K562 (cell line): ENCODE measurements around the gene FGGY. TPM values are rescaled to one million over a fixed set of nuclear protein-coding genes. Genes with fewer than 3 reads are reported as not detected.
"Not testable (repeated sequence)": the region's sequence is repeated elsewhere in the genome, so short reads cannot be mapped to it uniquely, and the experiment has no call there.

Source experiments
- ATAC-seq: fragments of 200-7000 bp; cut with Tn5 transposase; 3 replicates; pipeline ENCODE4 v1.9.1; 2020; ENCODE audit warnings: moderate library complexity
- BruUV-seq: library from RNA; stranded (reverse); fragments of 400-500 nt; replicated peaks from 2 replicates; lab custom pipeline; 2021; lab: Mats Ljungman, UMichigan
- CTCF ChIA-PET: fragments of 300-600 bp; formaldehyde crosslinking; extraction: SDS; loops from one replicate; lab custom pipeline; 2021; ENCODE audit warnings: low intra/inter-chr PET ratio; lab: Yijun Ruan, JAX
- POLR2A ChIA-PET: fragments of 300-600, 350-650 bp; sonication (Branson Sonifier 250); formaldehyde crosslinking; extraction: SDS; loops from one replicate; lab custom pipeline; 2021; ENCODE audit warnings: antibody characterized with exemption, inconsistent platforms; lab: Yijun Ruan, JAX
- DNase-seq, 4 experiments: peaks; one replicate each; pipeline versions ENCODE4 v3.0.0 to v3.0.0-alpha.2; 2011 to 2018; ENCODE audit warnings: low spot score in 3 of 4, mixed read lengths in 3 of 4; ENCODE audit errors: extremely low read depth in 1 of 4
- FAIRE-seq: peaks from 2 replicates; lab custom pipeline; 2011; peaks lifted over from hg19 to GRCh38; lab: Jason Lieb, UNC
- H2AFZ ChIP-seq: 2 replicates; pipeline ENCODE4 v1.6.0; 2011; ENCODE audit warnings: low read depth, low read length, control low read depth, inconsistent platforms
- H3K27ac ChIP-seq: fragments of 200-600 bp; 3 replicates; pipeline ENCODE4 v1.8.0; 2011; ENCODE audit warnings: low read depth, mild to moderate bottlenecking, control low read depth, inconsistent platforms, low read length, moderate library complexity, mixed read lengths; ENCODE audit errors: extremely low read depth
- H3K27me3 ChIP-seq, 2 experiments: fragments of 300-600 bp in 1 of 2; 2 replicates in 1 of 2; 3 replicates in 1 of 2; pipeline versions ENCODE4 v1.6.0 to v1.8.0; 2011; ENCODE audit warnings: inconsistent platforms in 2 of 2, low read length in 2 of 2, mild to moderate bottlenecking in 1 of 2, mixed read lengths in 1 of 2, moderate library complexity in 1 of 2; ENCODE audit not compliant: control insufficient read depth in 2 of 2, insufficient read depth in 2 of 2
- H3K36me3 ChIP-seq: fragments of 300-600 bp; 3 replicates; pipeline ENCODE4 v1.8.0; 2011; ENCODE audit warnings: mild to moderate bottlenecking, low read length, inconsistent platforms; ENCODE audit not compliant: control insufficient read depth, insufficient read depth
- H3K4me1 ChIP-seq, 2 experiments: fragments of 200-600 bp in 1 of 2; replicated peaks in 1 of 2; 2 replicates in 1 of 2; 3 replicates in 1 of 2; pipeline versions ENCODE4 v1.5.1 to v1.8.0; 2011; ENCODE audit warnings: inconsistent platforms in 2 of 2, low read length in 2 of 2, mild to moderate bottlenecking in 1 of 2, mixed read lengths in 1 of 2, moderate library complexity in 1 of 2; ENCODE audit not compliant: control insufficient read depth in 2 of 2, insufficient read depth in 2 of 2
- H3K4me2 ChIP-seq: 2 replicates; pipeline ENCODE4 v1.6.1; 2011; ENCODE audit warnings: low read length, control low read depth, inconsistent platforms, mixed read lengths; ENCODE audit not compliant: insufficient read depth
- H3K4me3 ChIP-seq: fragments of 200-600 bp; sonication (generic), shearing (Covaris generic); 2 replicates; pipeline ENCODE4 v1.5.1; 2016; ENCODE audit warnings: control low read depth, inconsistent platforms
- H3K79me2 ChIP-seq: fragments of 200-600 bp; 3 replicates; pipeline ENCODE4 v1.8.0; 2011; ENCODE audit warnings: low read length, inconsistent platforms; ENCODE audit not compliant: control insufficient read depth, insufficient read depth
- H3K9ac ChIP-seq, 2 experiments: 2 replicates each; pipeline versions ENCODE4 v1.6.0 to v1.6.1; 2011; ENCODE audit warnings: low read depth in 2 of 2, low read length in 2 of 2, control low read depth in 1 of 2, inconsistent platforms in 1 of 2, mild to moderate bottlenecking in 1 of 2, mixed read lengths in 1 of 2; ENCODE audit not compliant: insufficient read depth in 1 of 2
- H3K9me1 ChIP-seq: one replicate; pipeline ENCODE4 v1.6.0; 2011; ENCODE audit warnings: inconsistent platforms, mild to moderate bottlenecking, low read length, moderate library complexity; ENCODE audit not compliant: control insufficient read depth, insufficient read depth
- H3K9me3 ChIP-seq: replicated peaks from 2 replicates; pipeline ENCODE4 v1.5.1; 2011; ENCODE audit warnings: low read depth, low read length, inconsistent platforms; ENCODE audit not compliant: control insufficient read depth, insufficient read depth
- H4K20me1 ChIP-seq: replicated peaks from 2 replicates; pipeline ENCODE4 v1.6.1; 2011; ENCODE audit warnings: low read length, inconsistent platforms, mixed read lengths; ENCODE audit not compliant: control insufficient read depth, insufficient read depth
- ZNF766 ChIP-seq: fragments of 200-800 bp; sonication (Bioruptor generic); conservative IDR thresholded peaks from 2 replicates; pipeline ENCODE4 v1.6.1; 2016; ENCODE audit warnings: missing genetic modification characterization, missing compliant biosample characterization
- WGBS: fragments of 100-300 bp; shearing (Covaris generic); methylation state at CpG from one replicate; pipeline ENCODE4 v1.1.6; 2016; ENCODE audit warnings: low coverage, mixed read lengths; ENCODE audit not compliant: insufficient coverage; ENCODE audit errors: missing lambda C conversion rate; 5-methylcytosine and 5-hydroxymethylcytosine counted together
- in situ Hi-C: fragments of 300-500 bp; cut with MboI; formaldehyde crosslinking; loops from 4 replicates; pipeline ENCODE4 v1.15.0; 2018; ENCODE audit warnings: inconsistent platforms, mixed read lengths
- intact Hi-C: fragments of 100-400 bp; cut with micrococcal nuclease; formaldehyde crosslinking; loops from 2 replicates; pipeline ENCODE4 v1.14.2; 2022
- polyA plus RNA-seq, 8 experiments: library from polyadenylated mRNA; depleted of rRNA in 4 of 8; stranded (reverse) in 5 of 8; unstranded in 3 of 8; fragments of >200 nt; fragmentation: Nextera tagmentation in 2 of 8; fragmentation: Illumina TruSeq in 1 of 8; extraction: Ambion mirVana in 2 of 8; extraction: Trizol in 1 of 8; gene quantifications; 2 replicates each; pipeline versions ENCODE4 v1.2.1 to v1.2.3, GENCODE V29; 2011 to 2014; ENCODE audit warnings: inconsistent platforms in 1 of 8, missing spikeins in 1 of 8
- total RNA-seq, 7 experiments: library from RNA; depleted of rRNA in 6 of 7; stranded (reverse); fragments of >200 nt in 6 of 7; fragmentation: Illumina TruSeq in 2 of 7; extraction: Trizol in 2 of 7; gene quantifications; 2 replicates each; pipeline versions ENCODE4 v1.2.1 to v1.2.3, GENCODE V29; 2011 to 2021; ENCODE audit warnings: low replicate concordance in 1 of 7

The FGGY gene
- total and polyA plus RNA-seq, 9 of the 15 experiments (the other 6 are each of a cell fraction or from before 2014, with no cell fraction given), result 9.7 to 19.2 (median 12.6) TPM

- DNase-seq, result peak in 1 of 4 experiments; percentile 14
- H4K20me1 ChIP-seq, H3K4me3 ChIP-seq, intact Hi-C loops, H3K27ac ChIP-seq, CTCF ChIA-PET, H3K9me1 ChIP-seq, BruUV-seq, POLR2A ChIA-PET, H3K9me3 ChIP-seq, FAIRE-seq, in situ Hi-C loops, H3K79me2 ChIP-seq, H3K36me3 ChIP-seq, H3K9ac ChIP-seq, H3K27me3 ChIP-seq, ATAC-seq, H3K4me1 ChIP-seq: not testable (repeated sequence)
- 12% methylated on average over 10 of the region's 12 CpGs for WGBS
- Histone ChIP-seq H2AFZ (peak overlapping the region; percentile 51; the same call in 1 of the 2 replicates), H3K4me2 (peak overlapping the region; percentile 25; the same call in 1 of the 2 replicates)
- TF ChIP-seq ZNF766, result peak; percentile 56; the same call in 1 of the 2 replicates
Observed at GRCh38 chr1:59251061-59251460, 45.8 kb upstream of the FGGY start.

GRCh38 chr1:59256429-59256828, 40.5 kb upstream of the FGGY start:
- H3K4me3 ChIP-seq, H4K20me1 ChIP-seq, H3K9me1 ChIP-seq, H2AFZ ChIP-seq, H3K36me3 ChIP-seq, H3K27ac ChIP-seq, BruUV-seq, POLR2A ChIA-PET, H3K9me3 ChIP-seq, CTCF ChIA-PET, H3K4me2 ChIP-seq, H3K9ac ChIP-seq, H3K27me3 ChIP-seq, DNase-seq, H3K79me2 ChIP-seq, intact Hi-C loops, ATAC-seq, H3K4me1 ChIP-seq, FAIRE-seq, in situ Hi-C loops: not testable (repeated sequence)
- WGBS, result 0% methylated on average over 1 of the region's 1 CpG
